ENCODE results near the gene PRR23E.

PRR23E gene

GRCh38 chr3:127165036-127165435, 27.9 kb upstream of the PRR23E start:
- FAIRE-seq, result no peak

GRCh38 chr3:127165694-127166485, 27.0 kb upstream of the PRR23E start:
- no peak for FAIRE-seq

GRCh38 chr3:127166501-127167065, 26.3 kb upstream of the PRR23E start:
- no peak for FAIRE-seq

GRCh38 chr3:127167315-127168043, 25.5 kb upstream of the PRR23E start:
- FAIRE-seq, result no peak

- no peak for FAIRE-seq
Measured at GRCh38 chr3:127168271-127168670, 24.7 kb upstream of the PRR23E start.

GRCh38 chr3:127170814-127171213, 22.1 kb upstream of the PRR23E start:
- no peak for FAIRE-seq

GRCh38 chr3:127171320-127171719, 21.6 kb upstream of the PRR23E start:
- no peak for FAIRE-seq

GRCh38 chr3:127171721-127172120, 21.2 kb upstream of the PRR23E start:
- FAIRE-seq, result no peak

- no peak for FAIRE-seq
Measured at GRCh38 chr3:127172211-127172610, 20.7 kb upstream of the PRR23E start.

GRCh38 chr3:127172781-127173515, 20.0 kb upstream of the PRR23E start:
- no peak for FAIRE-seq

- FAIRE-seq, result no peak
Measured at GRCh38 chr3:127173516-127174166, 19.3 kb upstream of the PRR23E start.

- no peak for FAIRE-seq
Measured at GRCh38 chr3:127174284-127174683, 18.6 kb upstream of the PRR23E start.

GRCh38 chr3:127174715-127175140, 18.2 kb upstream of the PRR23E start:
- no peak for FAIRE-seq

GRCh38 chr3:127175272-127175671, 17.7 kb upstream of the PRR23E start:
- no peak for FAIRE-seq

GRCh38 chr3:127177226-127177625, 15.7 kb upstream of the PRR23E start:
- no peak for FAIRE-seq

GRCh38 chr3:127180859-127181258, 12.1 kb upstream of the PRR23E start:
- FAIRE-seq, result no peak

GRCh38 chr3:127182431-127182830, 10.5 kb upstream of the PRR23E start:
- no peak for FAIRE-seq

- FAIRE-seq, result no peak
Measured at GRCh38 chr3:127182848-127183714, 9.8 kb upstream of the PRR23E start.

GRCh38 chr3:127183931-127184869, 8.7 kb upstream of the PRR23E start:
- no peak for FAIRE-seq

- no peak for FAIRE-seq
Measured at GRCh38 chr3:127184870-127185216, 8.1 kb upstream of the PRR23E start.

- no peak for FAIRE-seq
Measured at GRCh38 chr3:127185268-127185667, 7.7 kb upstream of the PRR23E start.

Measured in A204.1 (cell line).